ENCODE results near the gene FAM222B.

The FAM222B gene

DNA sequence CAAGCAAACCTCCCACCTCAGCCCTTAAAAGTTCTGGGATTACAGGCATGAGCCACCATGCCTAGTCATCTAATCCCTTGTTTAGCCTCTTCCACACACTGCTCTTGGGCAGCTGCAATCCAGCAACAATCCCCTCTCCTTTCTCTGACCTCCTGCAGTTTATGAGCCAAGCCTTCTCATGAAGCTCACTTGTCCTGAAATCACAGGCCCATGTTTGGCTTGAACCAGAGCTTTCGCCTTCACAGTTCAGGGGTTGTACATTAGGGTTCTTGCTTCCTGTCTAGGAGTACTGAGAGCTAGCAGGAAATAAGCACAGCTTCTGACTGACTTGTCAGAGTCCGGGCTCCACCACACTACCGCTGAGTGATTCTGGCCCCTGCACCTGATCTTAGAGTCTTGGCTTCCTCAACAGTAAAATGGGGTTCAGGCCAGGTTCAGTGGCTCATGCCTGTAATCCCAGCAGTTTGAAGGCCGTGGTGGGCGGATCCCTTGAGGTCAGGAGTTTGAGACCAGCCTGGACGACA lies 28.5 kb upstream of the FAM222B start:
- H3K27ac ChIP-seq (ENCODE audit: low read depth, low read length) = no peak overlapping the region
- H2AFZ ChIP-seq (ENCODE audit: low read depth, low read length, severe bottlenecking) = no peak overlapping the region
- no peak overlapping the region for H3K4me2 ChIP-seq (ENCODE audit: low read depth, low read length, poor library complexity, severe bottlenecking)
- H3K36me3 ChIP-seq (ENCODE audit: low read length) = no peaks in the 10 kb centered on the region
- no peaks in the 10 kb centered on the region for H3K9me3 ChIP-seq (ENCODE audit: insufficient read depth, low read length)
- no peaks in the 10 kb centered on the region for H4K20me1 ChIP-seq (ENCODE audit: low read depth, low read length)
- H3K27me3 ChIP-seq (ENCODE audit: low read length) = no peaks in the 10 kb centered on the region
- H3F3A ChIP-seq (ENCODE audit: insufficient read depth) = no peaks in the 10 kb centered on the region
- H3K9ac ChIP-seq (ENCODE audit: low read length) = no peak overlapping the region
- no peak overlapping the region for H3K4me3 ChIP-seq (ENCODE audit: insufficient read depth, low read length, poor library complexity, severe bottlenecking)
- TF ChIP-seq EZH2phosphoT487 (conservative IDR thresholded peaks at IDR 0.05; ENCODE audit: low read length) = no peak
- TF ChIP-seq, protein P1, sequence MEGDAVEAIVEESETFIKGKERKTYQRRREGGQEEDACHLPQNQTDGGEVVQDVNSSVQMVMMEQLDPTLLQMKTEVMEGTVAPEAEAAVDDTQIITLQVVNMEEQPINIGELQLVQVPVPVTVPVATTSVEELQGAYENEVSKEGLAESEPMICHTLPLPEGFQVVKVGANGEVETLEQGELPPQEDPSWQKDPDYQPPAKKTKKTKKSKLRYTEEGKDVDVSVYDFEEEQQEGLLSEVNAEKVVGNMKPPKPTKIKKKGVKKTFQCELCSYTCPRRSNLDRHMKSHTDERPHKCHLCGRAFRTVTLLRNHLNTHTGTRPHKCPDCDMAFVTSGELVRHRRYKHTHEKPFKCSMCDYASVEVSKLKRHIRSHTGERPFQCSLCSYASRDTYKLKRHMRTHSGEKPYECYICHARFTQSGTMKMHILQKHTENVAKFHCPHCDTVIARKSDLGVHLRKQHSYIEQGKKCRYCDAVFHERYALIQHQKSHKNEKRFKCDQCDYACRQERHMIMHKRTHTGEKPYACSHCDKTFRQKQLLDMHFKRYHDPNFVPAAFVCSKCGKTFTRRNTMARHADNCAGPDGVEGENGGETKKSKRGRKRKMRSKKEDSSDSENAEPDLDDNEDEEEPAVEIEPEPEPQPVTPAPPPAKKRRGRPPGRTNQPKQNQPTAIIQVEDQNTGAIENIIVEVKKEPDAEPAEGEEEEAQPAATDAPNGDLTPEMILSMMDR (IDR thresholded peaks at IDR 0.05; ENCODE audit: insufficient read depth, low read length, poor library complexity, severe bottlenecking) = no peak
- H3K79me2 ChIP-seq (ENCODE audit: insufficient read depth, low read length) = no peaks in the 10 kb centered on the region
- no peaks in the 10 kb centered on the region for H3K9me2 ChIP-seq (replicated peaks; ENCODE audit: insufficient read depth, low read length)

DNA sequence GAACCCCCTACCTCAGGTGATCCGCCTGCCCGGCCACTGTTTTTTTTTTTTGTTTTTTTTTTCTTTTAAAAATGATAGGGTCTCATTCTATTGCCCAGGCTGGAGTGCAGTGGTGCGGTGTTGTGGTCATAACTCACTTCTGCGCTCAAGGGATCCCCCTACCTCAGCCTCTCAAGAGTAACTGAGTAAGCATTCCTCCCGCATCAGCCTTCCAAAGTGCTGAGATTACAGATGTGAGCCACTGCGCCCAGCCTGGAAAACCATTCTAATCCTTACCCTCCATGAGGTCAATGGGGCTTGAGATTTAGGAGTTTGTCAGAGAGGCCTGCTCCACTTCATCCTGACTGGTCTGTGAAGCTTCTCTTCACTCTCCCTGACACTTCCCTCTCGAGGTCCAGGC lies 24.7 kb upstream of the FAM222B start:
- no peaks in the 10 kb centered on the region for H3K27me3 ChIP-seq (ENCODE audit: low read length)
- no peak overlapping the region for H3K4me3 ChIP-seq (ENCODE audit: insufficient read depth, low read length, poor library complexity, severe bottlenecking)
- no peaks in the 10 kb centered on the region for H3K36me3 ChIP-seq (ENCODE audit: low read length)
- no peak overlapping the region for H3K9ac ChIP-seq (ENCODE audit: low read length)
- no peaks in the 10 kb centered on the region for H3F3A ChIP-seq (ENCODE audit: insufficient read depth)
- no peak overlapping the region for H3K27ac ChIP-seq (ENCODE audit: low read depth, low read length)
- no peaks in the 10 kb centered on the region for H4K20me1 ChIP-seq (ENCODE audit: low read depth, low read length)
- no peaks in the 10 kb centered on the region for H3K9me3 ChIP-seq (ENCODE audit: insufficient read depth, low read length)
- H2AFZ ChIP-seq (ENCODE audit: low read depth, low read length, severe bottlenecking) = no peak overlapping the region
- H3K9me2 ChIP-seq (replicated peaks; ENCODE audit: insufficient read depth, low read length) = no peaks in the 10 kb centered on the region
- no peak overlapping the region for H3K4me2 ChIP-seq (ENCODE audit: low read depth, low read length, poor library complexity, severe bottlenecking)
- no peak for TF ChIP-seq EZH2phosphoT487 (conservative IDR thresholded peaks at IDR 0.05; ENCODE audit: low read length)
- TF ChIP-seq, protein P1 (IDR thresholded peaks at IDR 0.05; ENCODE audit: insufficient read depth, low read length, poor library complexity, severe bottlenecking) = no peak
- H3K79me2 ChIP-seq (ENCODE audit: insufficient read depth, low read length) = no peaks in the 10 kb centered on the region

DNA sequence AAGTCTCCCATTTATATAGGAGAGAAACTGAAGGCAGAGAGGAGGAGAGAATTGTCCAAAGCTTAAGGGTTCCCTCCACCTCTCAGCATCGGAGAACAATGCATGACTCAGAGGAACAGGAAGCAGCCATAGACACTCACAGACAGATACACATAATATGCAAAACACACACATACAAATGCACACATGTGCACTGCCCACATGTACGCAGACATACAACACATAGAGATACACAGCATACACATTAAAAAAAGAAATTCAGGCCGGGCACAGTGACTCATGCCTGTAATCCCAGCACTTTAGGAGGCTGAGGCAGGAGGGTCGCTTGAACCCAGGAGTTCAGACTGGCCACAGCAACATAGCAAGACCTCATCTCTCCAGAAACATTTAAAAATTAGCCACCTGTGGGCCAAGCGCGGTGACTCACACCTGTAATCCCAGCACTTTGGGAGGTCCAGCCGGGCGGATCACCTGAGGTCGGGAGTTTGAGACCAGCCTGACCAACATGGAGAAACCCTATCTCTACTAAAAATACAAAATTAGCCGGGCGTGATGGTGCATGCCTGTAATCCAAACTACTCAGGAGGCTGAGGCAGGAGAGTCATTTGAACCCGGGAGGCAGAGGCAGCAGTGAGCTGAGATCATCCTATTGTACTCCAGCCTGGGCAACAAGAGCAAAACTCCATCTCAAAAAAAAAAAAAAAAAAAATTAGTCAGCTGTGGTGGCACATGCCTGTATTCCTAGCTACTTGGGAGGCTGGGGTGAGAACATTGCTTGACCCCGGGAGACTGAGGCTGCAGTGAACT lies 23.6 kb upstream of the FAM222B start:
- peak overlapping the region; percentile 2 for H2AFZ ChIP-seq (ENCODE audit: low read depth, low read length, severe bottlenecking)
- no peak overlapping the region for H3K27ac ChIP-seq (ENCODE audit: low read depth, low read length)

More for the DNA sequence above, 23.6 kb upstream of the FAM222B start:
- Histone ChIP-seq H3K79me2 (ENCODE audit: insufficient read depth, low read length) (no peaks in the 10 kb centered on the region), H3K9me3 (ENCODE audit: insufficient read depth, low read length) (no peaks in the 10 kb centered on the region), H3F3A (ENCODE audit: insufficient read depth) (no peaks in the 10 kb centered on the region), H3K27me3 (ENCODE audit: low read length) (no peaks in the 10 kb centered on the region), H3K4me3 (ENCODE audit: insufficient read depth, low read length, poor library complexity, severe bottlenecking) (no peak overlapping the region), H3K9me2 (replicated peaks; ENCODE audit: insufficient read depth, low read length) (no peaks in the 10 kb centered on the region), H3K36me3 (ENCODE audit: low read length) (no peaks in the 10 kb centered on the region), H3K9ac (ENCODE audit: low read length) (peak overlapping the region; percentile 17; the same call in 1 of the 2 replicates), H4K20me1 (ENCODE audit: low read depth, low read length) (no peaks in the 10 kb centered on the region), H3K4me2 (ENCODE audit: low read depth, low read length, poor library complexity, severe bottlenecking) (no peak overlapping the region)
- no peak for TF ChIP-seq EZH2phosphoT487 (conservative IDR thresholded peaks at IDR 0.05; ENCODE audit: low read length)
- TF ChIP-seq, protein P1 (IDR thresholded peaks at IDR 0.05; ENCODE audit: insufficient read depth, low read length, poor library complexity, severe bottlenecking) = no peak

Measured in SU-DHL-6 (cell line).